ENCODE data around the gene PICK1.

The PICK1 gene

GRCh38 chr22:38056969-38057891, at the start of gene PICK1:
PICK1 (plus strand) TSS chr22:38057404; CDS start chr22:38057810, 406 bp downstream.
- FAIRE-seq (peak; percentile 85), DNase-seq (ENCODE audit: extremely low spot score, insufficient read length, low read depth) (peak; percentile 87)

DNA sequence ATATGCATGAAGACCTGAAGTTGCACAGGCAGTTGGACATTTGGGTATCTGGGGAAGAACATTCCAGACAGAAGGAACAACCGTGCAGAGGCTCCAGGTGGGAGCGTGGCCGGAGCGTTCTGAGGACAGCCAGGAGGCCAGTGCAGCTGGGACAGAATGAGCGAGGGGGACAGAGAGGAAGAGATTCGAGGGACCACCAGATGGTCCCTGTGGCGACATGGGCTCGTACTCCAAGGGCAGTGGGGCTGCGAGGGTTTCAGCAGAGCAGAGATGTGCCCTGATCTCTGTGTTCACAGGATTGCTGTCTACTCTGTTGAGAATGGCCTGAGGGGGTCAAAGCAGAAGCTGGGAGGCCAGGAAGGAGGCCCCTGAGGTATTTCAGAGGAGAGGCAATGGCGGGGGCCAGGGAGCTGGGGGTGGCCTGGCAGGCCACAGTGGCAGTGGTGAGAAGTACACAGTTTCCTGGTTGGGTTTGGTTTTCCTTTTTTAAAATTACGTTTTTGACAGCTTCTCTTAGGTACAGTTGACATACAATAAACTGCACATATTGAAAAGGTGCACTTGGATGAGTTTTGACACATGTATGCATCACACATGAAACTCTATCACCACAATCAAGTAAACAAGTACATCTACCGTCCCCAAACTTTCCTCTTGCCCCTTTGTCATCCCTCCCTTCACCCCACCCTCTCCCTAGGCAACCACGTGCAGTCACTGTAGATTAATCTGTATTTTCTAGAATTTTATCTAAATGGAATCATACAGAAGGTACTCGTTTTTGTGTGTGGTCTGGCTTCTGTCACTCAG, 48.0 kb upstream of the PICK1 start:
- DNase-seq (ENCODE audit: extremely low spot score, insufficient read length, low read depth) (no peak), FAIRE-seq (no peak)

GRCh38 chr22:38012604-38013072, 44.6 kb upstream of the PICK1 start:
- no peak for DNase-seq (ENCODE audit: extremely low spot score, insufficient read length, low read depth)
- FAIRE-seq: no peak

GRCh38 chr22:38014083-38014482, 43.1 kb upstream of the PICK1 start:
- FAIRE-seq (no peak), DNase-seq (ENCODE audit: extremely low spot score, insufficient read length, low read depth) (no peak)

DNA sequence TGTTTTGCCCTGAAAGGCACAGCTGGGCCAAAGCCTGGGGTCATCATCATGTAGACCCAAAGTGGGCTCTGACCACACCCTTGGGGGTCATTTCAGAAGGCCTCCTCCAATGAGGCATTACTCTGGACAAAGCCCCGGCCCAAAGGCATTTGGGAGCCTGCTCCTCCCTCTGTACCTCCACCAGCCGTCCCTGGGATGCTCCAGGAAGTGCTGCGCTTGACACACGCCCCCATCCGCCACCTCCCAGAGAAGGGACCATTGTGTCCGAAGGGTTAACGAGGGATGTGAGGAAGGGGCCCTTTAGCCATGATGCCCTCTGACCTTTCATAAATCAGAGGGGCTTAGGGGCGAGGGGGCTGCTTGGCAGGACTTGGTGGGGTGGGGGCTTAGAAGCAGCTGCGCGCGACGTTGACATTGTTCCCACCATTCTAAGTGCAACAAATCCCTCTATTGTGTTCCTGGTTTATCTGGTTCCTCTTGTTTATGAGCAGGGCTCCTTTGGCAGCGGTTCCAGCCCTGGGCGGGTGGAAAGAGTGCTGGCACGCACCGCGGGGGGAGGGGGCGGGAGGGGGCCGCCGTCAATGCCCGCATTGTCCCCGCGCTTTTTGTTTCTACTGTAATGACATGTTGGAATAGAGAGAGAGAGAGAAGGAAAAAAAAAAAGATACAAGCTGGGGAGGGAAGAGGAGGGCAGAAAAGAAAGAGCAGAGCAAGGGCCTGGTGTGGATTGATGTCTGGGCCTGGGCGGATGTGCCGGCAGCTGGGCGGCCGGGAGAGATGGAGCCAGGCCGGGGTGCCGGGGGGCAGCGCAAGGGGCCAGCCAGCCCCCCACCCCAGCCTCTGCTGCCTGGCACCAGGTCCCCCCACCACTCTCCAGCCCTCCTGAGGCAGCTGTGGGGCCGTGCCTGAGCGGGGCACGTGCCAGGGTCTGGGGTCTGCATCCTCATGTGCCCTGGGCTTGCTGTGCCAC, 40.7 kb upstream of the PICK1 start:
- FAIRE-seq (no peak), DNase-seq (ENCODE audit: extremely low spot score, insufficient read length, low read depth) (no peak)

DNA sequence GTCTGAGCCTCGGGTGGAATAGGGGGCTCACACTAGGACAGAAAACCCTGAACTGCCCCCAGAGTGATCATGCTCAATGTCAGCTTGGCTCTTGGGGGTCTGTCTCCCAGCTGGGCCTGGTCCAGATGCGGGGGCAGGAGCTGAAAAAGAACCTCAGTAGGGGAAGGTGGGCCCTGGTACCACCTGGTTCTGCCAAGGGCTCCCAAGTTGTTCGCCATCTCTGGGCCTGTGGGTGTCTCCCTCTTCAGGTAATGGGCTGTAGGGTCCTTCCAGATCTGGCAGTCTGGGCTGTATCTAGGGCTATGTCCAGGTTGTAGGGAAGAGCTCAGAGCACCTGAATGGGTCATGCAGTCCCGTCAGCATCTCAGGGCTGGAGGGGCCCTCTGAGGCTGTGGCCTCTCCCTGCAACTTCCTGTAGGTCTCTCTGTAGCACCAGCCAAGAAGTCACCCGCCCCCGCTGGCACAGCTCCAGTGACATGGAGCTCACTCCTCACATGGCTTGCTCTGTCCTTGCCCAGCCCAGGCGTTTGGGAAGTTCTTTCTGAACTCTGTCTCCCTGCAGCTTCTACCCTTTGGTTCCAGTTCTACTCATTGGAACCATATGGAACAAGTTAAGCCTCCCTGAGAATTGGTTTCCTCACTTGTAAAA, 39.8 kb upstream of the PICK1 start:
- FAIRE-seq (no peak), DNase-seq (ENCODE audit: extremely low spot score, insufficient read length, low read depth) (no peak)

DNA sequence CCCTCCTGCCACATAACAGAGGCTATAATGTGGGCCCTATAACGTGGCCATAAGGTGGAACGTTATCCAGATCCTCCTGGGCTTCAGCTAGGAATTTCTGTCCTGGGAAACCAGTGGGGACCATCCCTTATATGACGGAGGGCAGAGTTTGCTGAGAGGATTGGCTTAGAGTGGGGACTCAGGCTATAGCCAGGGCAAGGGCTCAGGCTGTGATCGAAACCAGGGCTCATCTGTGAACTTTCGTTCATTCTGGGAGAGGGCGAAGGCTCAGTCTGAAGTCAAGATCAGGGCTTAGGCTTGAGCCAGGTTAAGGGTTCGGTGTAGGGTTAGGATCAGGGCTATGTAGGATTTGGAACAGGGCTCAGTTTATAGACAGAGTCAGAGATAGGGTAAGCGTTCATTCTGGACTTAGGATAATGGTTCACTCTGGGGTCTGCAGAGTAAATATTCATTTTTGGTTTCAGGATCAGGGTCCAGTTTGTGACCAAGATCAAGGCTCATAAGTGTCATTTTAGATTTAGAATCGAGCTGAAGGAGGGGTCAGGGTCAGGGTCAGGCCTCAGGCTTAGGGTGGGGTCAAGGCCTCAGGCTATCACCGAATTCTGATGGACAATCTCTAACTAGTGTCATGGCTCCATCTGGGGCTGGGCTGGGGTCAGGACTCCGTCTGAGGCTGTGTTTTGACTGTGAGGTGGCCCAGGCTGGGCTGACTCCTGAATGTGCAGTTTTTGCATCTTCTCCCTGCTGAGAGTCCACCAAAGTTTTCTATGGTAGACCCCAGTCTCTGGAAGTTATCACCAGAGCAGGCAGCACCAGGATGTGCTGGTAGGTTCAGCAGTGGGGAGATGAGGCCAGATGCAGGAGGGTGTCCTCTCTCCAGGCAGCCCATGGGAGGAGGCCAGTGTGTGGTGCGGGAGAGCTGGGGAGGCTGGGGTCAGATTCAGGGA, 39.0 kb upstream of the PICK1 start:
- DNase-seq (ENCODE audit: extremely low spot score, insufficient read length, low read depth): no peak
- FAIRE-seq: no peak

GRCh38 chr22:38018938-38019827, 38.0 kb upstream of the PICK1 start:
- no peak for DNase-seq (ENCODE audit: extremely low spot score, insufficient read length, low read depth)
- FAIRE-seq: no peak

DNA sequence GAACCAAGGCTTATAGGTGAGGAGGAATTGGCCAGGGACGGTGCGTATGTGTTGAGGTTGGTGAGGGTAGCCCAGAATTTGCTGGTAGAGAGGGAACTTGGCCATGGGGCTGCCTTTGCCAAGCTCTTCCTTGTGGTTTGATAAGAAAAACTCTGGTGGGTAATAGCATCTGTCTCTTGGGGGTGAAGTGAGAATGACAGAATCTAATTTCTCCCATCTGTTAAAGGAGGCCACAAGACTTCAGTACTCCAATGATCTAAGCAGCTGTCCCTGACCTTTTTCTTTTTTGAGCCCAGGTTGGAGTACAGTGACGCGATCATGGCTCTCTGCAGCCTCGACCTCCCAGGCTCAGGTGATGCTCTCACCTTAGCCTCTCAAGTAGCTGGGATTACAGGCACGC, 36.0 kb upstream of the PICK1 start:
- no peak for FAIRE-seq
- DNase-seq (ENCODE audit: extremely low spot score, insufficient read length, low read depth): no peak

DNA sequence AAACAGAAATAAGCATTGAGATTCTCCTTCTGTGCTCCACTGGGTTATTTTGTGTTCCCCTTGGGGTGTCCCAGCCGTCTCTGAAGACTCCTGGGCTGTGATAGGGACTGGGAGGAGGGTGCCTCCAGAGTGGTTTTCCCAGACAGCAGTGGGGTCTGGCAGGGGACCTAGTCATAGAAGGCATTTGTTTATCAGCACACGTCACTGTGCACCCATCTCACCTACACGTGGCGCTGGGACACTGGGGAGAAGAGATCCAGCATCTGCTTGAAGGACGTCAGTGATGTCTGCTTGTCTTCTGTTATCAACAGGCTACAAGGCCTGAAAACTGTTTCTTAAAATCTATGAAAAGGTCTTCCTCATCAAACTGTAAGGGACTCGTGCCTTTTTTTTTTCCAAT, 34.2 kb upstream of the PICK1 start:
- FAIRE-seq (no peak), DNase-seq (ENCODE audit: extremely low spot score, insufficient read length, low read depth) (no peak)

- DNase-seq (ENCODE audit: extremely low spot score, insufficient read length, low read depth): no peak
- no peak for FAIRE-seq
Measured at GRCh38 chr22:38025514-38025913, 31.7 kb upstream of the PICK1 start.

GRCh38 chr22:38026130-38027111, 30.8 kb upstream of the PICK1 start:
- FAIRE-seq: no peak
- no peak for DNase-seq (ENCODE audit: extremely low spot score, insufficient read length, low read depth)

DNA sequence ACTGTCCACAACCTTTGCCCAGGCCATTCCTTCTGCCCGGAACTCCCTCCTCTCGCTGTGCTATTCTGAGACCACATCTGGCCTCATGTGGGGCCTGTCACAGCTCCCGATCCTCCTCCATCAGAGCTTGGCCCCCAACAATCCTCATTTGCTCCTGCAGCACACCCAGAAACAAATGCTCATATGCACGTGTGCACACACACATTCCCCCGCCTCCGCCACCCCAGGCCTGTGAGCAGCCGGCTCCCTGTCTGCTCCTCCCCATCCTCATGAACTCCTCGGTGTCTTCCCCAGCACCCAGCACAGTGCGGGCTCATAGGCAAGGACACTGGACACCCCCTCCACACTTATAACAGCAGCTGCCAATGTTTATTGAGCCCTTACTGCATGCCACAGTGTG, 29.7 kb upstream of the PICK1 start:
- FAIRE-seq: no peak
- DNase-seq (ENCODE audit: extremely low spot score, insufficient read length, low read depth): no peak

- DNase-seq (ENCODE audit: extremely low spot score, insufficient read length, low read depth): no peak
- no peak for FAIRE-seq
Measured at GRCh38 chr22:38028344-38029130, 28.7 kb upstream of the PICK1 start.

DNA sequence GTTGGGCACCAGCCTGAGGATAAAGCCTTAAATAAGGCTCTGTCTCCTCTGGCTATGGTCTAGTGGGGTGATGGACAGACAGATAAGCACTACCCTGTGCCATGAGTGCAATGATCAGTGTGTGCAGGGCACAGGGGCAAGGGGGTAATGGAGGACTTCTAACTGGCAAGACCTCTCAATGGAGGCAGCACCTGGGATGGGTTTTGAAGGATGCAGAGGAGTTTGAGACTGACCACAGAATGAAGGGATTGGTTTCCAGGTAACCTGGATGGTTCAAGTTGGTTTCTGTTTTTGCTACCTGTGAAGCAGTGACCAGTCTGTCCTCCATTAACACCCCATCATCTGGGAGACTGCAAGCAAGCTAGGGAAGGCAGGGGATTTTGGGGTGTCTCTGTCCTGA, 27.8 kb upstream of the PICK1 start:
- FAIRE-seq (no peak), DNase-seq (ENCODE audit: extremely low spot score, insufficient read length, low read depth) (no peak)
